T-helper 2 cell treated with Interferon-gamma antibody and Interleukin-4, amounts not matched to agents 100 ng/mL and 5 ng/mL, for 36 hours (primary cell): ENCODE measurements around the gene ZMAT5. TPM values are rescaled to one million over a fixed set of nuclear protein-coding genes. Genes with fewer than 3 reads are reported as not detected.

Experiments
- intact Hi-C: fragments of 100-400 bp; cut with micrococcal nuclease; formaldehyde crosslinking; loops from one replicate; pipeline ENCODE4 v1.15.1; 2023
- total RNA-seq: library from RNA; stranded (reverse); gene quantifications from 2 replicates; pipeline ENCODE4 v1.2.3, GENCODE V29; 2022

Gene ZMAT5
- total RNA-seq, 1 donor from 2014 or later: 22.9 TPM

DNA sequence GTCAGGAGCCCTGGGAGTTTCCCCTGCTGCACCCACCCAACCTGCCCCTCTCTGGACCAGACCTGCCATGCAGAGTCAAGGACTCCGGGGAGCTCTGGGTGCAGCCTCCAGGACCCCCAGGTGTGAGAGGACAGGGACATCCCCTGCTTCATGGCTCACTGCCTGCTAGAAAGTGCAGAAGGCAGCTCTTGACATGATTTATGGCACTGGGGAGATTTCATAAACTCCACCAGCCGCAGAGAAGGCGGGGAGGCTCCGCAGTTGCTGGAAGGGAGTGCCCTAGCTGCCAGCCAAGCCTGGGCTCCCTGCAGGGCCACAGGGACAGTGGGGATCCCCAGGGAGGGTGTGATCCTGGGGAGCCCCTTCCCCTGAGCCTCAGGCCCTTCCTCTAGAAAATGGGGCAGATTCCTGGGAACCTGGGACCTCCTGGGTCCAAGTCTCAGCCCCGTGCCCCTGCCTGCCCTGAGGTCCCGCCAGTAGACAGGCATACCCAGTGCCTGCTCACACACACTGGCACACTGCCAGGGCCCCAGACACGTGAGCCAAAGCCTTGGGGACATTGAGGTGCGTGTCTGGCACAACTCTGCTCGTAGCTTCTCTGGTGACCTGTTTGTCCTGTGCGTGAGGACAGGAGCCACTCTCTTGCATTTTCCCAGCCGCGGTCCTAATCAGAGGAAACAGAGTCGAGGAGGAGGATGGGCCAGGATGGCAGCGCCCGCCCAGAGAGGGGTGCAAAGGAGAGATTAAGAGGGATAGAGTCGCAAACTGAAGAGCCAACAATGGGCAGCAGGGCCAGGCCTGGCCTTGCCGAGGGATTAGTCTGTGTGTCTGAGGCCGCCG is 33.2 kb downstream of the ZMAT5 start:
- intact Hi-C loops: no loop called here

DNA sequence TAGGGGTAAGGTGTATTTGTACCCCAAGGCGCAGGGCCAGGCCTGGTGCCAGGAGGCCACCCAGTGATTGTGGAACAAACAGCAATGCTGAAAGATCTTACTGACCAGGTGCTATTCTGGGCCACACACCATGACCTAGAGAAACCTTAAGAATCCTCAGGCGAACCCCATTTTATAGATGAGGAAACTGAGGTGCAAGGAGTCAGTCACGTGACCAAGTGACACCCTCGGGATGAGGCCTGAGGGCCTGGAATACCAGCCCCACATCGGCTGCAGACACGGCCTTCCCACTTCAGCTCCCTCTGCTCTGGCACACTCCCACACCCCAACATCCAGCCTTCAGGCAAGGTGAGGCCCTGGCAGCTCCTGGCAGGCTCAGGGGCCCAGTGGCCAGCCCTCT is 33.9 kb downstream of the ZMAT5 start:
- intact Hi-C loops: no loop called here

DNA sequence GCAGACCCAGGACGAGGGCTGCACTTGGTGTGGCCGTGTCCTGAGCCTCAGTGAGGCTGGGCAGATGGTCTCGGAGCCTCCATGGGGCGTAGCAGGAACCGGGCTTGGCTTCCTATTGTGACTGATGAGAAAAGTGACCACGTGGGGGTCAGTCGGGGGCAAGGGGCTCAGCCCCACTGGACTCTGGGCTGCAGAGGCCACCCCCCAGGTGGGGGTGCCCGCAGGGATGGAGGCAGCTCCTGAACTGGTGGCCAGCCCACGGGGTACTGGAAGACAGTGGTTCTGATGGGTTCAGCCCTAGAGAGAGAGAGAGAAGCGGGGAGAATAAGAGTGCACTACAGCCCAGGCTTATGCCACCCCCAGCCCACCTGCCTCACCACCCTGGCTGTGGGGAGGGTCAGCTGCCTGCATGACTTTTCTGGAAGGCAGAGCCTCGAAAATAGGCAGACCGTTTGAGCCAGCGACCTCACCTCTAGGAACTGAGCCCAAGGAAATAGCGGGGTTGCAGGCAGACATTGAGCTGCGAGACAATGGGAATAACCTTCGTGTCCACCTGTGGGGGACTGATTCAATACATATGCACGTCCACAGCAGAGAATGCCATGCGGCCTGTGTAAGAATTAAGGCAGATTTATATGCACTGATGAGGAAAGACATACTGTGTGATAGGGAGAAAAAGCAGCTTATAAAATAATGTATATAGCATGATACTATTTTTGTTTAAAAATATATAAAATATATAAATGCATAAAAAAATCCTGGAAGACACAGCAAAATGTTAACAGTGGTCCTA is 35.6 kb downstream of the ZMAT5 start:
- intact Hi-C loops: no loop called here

DNA sequence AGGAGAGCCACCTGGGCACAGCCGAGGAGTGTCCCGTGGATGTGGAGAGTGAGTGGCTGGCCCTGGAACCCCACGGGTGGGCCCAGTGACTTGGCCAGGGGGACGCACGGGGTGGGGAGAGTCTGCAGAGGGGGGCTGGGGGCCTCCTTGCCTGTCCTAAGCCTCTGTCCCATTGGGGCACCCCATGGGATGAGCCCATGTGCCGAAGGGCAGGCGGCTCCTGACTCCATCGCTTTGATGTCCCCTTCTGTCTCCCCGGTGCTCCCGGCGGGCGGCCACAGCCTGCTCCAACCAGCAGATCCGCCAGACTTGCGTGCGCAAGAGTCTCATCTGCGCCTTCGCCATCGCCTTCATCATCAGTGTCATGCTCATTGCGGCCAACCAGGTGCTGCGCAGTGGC is 37.6 kb downstream of the ZMAT5 start:
- intact Hi-C loops: no loop called here

DNA sequence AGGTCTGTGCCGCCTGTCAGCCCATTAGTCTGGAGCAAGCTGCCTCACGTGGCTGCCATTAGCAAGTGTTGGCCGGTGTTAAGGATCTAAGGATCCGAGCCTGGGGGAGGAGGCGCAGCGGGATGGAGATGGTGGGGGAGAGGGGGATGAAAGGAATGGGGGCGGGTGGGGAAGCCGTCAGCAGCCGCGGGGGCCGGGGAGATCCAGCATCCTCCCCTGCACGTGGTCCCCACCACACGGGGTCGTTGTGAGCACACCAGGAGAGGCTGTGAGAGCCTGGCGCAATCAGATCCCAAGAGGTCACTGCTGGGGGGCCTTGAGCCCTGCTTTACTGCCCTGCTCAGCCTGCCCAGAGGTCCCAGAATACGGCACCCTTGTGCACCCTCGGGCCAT is 39.7 kb downstream of the ZMAT5 start:
- intact Hi-C loops: no loop called here

DNA sequence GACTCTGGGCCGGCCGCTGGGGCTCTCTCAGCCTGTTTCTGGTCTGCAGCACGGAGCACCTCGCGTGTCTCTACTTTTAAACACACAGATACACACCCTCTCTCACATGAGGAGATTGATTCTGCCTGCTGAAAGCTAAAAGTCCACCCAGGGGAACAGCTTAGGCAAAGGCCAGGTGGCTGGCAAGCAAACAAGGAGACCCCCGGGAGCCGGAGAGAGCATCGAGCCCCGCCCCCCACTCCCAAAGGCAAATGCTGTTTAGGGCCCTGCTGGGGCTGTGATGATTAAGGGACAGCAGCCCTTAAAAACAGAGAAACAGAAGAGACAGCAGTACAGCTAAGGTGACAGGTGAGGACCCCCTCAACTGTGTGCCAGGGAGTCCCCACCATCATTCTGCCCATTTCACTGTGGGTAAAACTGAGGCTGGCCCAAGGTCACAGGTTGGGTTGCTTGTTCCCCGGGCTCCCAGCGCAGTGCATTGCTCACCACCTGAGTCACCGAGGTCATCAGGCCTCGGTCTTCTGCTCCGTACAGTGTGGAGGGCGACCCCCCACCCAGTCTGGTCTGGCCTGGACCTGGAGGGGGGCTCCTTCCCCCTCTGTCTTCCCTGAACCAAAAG is 40.2 kb downstream of the ZMAT5 start:
- intact Hi-C loops: no loop called here

DNA sequence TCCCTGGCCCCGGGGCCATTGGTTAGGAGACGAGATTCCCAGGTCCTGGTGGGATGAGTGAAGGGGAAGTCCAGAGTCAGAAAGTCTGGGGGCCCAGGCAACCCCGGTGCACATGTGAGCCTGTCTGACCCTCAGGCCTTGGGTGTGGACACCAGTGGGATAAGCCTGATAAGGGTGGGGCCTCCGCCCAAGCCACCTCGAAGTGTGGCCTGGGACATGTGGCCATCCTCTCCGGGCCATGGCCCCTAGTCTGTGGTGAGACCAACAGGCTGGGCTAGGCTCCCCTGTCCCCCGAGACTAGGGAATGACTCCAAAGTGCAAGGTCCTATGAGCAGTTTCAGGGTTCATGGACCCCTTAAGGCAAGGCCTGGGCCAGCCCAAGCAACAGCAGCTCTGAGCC is 40.7 kb downstream of the ZMAT5 start:
- intact Hi-C loops: no loop called here

DNA sequence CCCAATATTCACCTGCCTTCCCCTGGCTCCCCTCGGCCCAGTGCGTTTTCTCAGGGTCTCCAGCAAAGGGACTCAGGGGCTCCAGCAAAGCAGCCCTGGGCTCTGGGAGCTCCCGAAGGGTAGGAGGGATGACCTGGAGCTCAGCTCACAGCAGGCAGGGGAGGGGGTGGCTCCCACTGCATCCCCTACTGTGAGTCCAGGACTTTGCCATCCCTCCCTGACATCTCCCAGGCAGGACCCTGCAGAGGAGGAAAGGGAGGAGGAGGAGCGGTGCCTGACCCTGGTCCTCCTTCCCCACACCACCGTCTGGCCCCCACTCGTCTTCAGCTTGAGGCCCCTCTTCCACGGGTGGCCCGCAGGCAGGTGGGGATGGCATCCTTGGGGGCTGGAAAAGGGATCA is 42.0 kb downstream of the ZMAT5 start:
- intact Hi-C loops: no loop called here

DNA sequence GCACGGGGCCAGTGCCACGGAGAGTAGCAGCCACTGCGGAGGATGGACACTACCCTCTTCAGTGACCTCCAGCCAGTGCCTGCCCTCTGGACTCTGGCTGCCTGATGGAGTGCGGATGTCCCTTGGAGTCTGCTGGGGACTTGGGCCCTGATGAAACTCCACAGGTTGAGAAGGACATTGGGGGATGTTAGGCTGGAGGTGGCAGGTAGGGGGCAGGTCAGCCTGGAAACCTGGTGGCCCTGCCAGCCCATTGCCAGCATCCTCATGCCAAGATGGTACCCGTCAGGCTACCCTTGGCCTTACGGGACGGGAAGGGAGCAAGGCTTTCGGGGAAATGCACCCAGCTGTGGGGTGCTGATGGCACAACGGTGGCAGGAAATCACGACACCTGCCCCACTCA is 43.0 kb downstream of the ZMAT5 start:
- intact Hi-C loops: no loop called here

DNA sequence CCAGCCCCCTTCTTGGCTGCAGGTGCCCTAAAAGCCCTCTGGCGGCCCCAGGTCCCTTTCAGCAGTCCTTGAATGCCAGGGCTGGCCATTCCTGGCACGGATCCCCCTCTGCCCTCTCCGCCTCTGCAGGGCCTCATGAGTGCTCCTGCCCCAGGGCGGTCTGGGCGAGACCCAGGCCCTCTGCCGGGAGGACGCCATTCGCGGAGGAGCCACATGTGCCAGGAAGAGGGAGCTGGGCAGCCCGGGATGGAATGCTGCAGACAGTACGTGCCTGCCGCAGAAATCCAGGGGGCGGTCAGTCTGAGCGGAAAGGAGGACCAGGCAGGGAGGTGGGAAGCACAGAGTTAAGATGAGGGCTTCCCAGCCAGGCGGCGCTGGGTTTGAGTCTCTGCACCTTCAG is 44.2 kb downstream of the ZMAT5 start:
- intact Hi-C loops: no loop called here

DNA sequence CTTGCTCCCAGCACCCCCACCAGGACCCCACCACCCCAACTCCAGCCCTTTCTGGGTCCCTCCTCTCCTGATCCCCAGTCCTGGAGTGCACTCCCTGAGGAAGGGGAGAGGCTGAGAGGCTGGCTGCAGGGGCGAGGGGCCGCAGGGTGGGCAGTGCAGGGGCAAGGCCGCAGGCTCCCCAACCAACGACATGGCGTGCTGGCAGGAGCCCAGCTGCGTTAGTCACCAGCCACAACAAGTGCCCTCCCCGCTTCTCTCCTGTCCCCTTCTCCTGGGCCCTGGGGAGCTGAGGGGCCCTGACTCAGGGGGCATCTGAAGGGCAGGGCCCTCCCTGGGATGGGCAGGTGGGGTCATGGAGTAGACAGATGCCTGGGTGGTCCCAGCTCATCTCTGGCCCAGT is 44.7 kb downstream of the ZMAT5 start:
- intact Hi-C loops: no loop called here

DNA sequence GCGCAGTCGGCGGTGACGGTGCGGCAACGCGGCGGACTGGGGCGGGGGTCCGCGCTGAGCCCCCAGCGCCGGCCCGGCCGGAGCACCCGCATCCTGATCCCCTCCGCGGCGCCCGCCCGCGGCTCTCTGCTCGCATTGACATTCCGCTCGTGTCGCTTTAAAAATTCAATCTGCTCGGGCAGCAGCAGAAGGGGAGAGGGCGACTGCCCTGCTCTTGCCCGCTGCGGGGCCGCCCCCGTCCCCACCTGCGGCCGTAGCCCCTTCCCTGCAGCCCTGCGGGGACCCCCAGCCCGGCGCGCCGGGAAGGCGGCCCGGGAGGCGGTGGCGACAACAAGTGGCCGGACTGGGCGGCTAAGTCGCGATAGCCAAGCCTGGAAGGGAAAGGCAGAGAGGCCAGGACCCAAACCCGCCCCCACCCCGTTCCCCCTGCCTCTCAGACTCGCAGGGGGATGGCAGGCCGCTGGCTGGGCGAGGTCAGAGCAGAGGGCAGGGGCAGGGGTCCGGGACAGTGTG is 45.9 kb downstream of the ZMAT5 start:
- intact Hi-C loops: no loop called here

DNA sequence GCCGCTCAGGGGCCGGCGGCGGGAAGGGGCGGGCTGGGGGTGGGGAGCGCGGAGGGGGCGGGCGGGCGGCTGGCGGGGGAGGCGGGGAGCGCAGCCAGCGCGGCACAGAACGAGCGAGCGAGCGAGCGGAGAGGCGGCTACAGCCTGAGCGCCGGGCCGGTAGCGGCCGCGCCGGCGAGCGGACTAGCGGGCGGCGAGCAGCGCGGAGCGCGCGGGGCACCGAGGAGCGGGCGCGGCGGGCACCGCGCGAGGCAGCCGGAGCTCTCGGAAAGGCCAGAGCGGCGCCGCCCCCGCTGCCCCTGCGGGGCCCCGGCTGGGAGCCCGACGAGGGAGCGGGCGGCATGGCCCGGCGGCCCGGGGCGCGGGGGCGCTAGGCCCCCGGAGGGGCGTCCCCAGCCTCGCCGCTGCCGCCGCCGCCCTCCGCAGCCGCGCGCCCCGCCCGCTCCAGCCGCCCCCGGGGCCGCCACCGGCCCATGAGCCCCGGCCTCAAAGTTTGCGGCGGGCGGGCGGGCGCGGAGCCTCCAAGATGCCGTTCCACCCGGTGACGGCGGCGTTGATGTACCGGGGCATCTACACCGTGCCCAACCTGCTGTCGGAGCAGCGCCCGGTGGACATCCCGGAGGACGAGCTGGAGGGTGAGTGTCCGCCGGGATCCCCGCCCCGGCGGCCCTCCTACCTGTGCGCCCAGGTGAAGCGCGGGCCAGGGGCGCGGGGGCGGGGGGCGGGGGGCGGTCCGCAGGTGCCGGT is 46.7 kb downstream of the ZMAT5 start, which contains the start of gene CABP7:
TSS of gene CABP7 (plus strand) at position 105 of the 747 bp plus-strand sequence. CDS start at position 527, 422 bp downstream.
- intact Hi-C loops: no loop called here

DNA sequence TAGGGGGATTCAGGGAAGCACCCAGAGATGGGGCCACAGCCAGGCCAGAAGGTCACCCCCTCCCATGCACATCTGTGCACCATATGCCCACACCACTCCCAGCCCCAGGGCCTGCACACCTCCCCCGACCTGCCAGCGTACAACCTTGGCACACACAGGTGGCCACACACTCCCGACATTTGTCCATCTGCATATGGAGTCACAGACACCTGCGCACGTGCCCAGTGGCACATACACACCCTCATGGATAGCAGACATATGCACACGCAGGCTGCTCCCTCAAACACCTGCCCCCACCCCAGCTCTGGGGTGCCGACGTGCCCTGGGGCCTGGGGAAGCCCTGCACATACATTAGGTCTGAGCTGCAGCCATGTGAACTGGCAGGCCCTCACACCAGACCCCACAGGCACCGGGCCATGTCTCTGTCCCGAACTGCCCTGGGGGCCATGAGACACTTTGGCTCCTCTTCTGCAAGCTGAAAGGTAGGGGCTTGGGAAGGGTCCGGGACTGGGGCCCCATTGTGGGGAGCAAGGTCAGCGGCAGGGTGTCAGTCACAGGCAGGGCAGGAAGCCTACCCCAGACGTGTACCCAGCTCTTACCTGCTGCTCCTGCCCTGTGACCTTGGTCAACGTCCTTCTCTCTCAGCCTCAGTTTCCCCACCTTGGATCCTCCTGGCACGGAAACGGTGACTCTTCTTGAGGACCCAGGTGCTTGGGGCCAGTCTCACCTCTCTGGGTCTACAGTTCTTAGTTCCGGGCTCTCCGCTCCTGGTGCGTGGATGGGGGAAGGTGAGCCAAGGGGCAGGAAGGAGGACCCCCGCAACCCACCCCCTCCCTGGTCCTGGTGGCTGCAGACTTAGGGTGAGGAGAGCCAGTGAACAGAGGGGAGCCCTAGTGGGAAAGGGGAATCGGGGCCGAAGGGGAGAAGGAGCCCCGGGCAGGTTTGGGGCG is 47.6 kb downstream of the ZMAT5 start:
- intact Hi-C loops: no loop called here

DNA sequence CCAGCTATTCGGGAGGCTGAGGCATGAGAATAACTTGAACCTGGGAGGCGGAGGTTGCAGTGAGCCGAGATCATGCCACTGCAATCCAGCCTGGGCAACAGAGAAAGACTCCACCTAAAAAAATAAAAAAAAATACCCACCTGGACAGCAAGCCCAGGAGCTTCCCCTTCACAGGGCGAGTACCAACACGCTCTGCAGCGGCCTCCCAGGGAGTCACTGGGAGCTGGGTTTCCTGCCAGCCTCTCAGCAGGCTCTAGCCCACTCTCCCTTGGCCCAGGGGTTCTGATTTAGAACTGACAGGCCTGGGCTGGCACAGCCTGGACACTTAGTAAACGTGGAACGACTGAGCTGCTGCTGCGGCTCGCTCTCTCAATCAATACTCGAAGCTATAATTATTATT is 49.0 kb downstream of the ZMAT5 start:
- intact Hi-C loops: no loop called here

DNA sequence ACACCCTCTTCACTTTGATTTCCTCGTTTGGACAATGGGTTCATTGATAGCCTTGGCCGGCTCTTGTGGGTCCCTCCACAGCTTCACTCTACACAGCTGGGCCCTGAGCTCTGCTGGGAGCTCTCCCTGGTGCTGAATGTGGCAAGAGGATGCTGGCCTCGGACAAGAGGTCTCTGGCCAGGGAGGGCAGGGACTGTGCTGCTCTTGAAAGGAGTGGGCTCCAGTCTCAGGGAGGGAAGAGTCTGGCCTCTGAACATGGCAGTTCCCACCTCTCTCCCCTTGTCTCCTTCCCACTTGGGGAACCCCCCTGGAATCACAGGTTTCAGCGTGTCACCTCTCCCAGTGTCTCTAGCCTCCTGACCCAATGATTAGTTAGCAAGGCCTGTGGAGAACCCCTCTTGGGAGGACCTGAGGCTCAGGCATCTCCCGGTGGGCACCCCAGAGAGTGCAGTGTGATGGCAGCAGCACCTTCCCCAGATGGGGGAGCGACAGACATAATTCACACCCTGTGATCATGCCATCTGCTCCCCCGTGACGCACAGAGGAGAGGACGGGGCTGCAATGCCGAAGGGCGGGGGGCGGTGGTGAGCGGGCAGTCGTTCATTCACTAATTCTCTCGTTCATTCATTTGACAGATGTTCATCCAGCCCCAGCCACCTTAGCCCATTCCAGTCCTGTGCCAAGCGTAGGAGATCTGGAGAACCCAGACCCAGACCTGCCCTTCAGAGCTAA is 49.8 kb downstream of the ZMAT5 start:
- intact Hi-C loops: no loop called here

DNA sequence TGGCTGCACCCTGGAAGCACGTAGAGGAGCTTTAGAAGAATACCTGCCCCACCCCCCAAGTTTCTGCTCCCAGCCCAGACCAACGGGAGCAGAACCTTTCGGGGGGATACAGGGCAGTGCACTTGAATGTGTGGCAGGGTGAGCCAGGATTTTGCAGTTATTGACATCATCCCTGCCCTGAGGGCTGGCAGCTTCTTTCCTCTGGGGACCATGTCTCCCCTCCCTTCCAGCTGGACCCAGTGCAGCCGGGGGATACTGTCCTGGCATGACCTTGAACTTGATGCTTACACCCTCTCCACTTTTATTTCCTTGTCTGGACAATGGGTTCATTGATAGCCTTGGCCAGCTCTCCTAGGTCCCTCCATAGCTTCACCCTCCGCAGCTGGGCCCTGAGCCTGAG is 51.1 kb downstream of the ZMAT5 start:
- intact Hi-C loops: no loop called here

DNA sequence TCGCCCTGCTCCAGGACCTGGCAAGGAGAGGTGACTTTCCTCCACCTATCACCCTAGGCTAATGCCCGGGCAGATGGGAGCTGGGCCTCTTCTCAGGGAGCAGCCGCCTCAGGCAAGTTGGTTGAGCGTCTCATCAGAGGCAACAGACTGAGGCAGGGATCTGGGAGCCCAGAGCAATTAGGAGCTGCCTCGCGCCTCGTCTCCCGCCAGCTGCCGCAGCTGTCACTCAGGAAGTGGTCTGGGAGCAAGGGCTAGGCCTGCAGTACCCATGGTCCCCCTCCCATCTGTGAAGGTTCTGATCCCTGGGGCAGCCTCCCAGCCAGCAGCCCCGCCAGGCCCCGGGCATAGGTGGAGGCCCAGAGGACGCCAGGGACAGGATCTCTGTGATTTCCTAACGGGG is 51.6 kb downstream of the ZMAT5 start:
- intact Hi-C loops: no loop called here

DNA sequence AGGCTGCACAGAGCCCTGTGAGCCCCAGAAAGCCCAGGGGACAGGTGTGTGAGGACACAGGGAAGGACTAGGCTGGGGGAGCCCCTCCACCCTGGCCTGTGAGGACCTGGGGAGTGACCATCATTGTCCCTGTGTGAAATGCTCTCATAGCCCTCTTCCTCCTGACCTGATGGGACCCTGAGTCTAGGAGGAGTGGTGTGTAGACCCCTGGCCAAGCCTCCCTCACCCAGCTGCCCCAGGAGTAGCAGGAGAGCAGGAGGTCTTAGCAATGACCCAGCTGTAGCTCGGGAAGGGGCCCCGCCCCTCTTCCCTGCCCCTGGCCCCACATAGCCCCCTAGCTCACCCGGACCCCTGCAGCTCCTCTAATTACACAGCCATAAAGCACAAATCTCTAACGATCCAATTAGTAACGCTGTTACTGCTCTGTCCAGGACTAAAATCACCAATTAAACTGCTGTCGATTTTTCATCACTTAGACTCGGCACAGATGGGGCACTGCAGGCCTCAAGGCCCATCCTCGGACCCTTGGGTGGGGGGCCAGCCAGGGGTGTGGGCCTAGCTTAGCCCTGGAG is 53.6 kb downstream of the ZMAT5 start:
- intact Hi-C loops: no loop called here
